ENCODE measurements around the gene RUNX1.

RUNX1 gene

DNA sequence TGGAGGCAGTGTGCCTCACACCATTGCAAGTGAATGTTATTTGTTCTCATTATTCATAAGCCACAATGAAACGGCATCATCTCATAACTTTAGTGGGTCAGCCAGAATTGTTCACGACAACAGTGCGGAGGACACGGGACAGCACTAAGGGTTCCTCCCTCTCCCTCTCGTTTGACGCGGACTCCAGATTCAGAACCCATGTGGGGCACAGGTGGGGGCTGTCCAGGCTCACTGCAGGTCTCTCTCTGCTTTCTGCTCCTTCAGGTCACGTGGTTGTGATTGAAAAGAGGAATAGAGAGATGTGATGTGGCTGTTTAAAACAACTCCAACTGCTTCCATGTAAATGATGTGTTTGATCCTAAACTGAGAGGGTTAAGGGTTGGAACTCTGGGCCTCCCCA is 13.5 kb downstream of the RUNX1 start:
- no peak for DNase-seq

- no peak for DNase-seq
These were observed 14.0 kb downstream of the RUNX1 start for GRCh38 chr21:35035116-35035515.

DNA sequence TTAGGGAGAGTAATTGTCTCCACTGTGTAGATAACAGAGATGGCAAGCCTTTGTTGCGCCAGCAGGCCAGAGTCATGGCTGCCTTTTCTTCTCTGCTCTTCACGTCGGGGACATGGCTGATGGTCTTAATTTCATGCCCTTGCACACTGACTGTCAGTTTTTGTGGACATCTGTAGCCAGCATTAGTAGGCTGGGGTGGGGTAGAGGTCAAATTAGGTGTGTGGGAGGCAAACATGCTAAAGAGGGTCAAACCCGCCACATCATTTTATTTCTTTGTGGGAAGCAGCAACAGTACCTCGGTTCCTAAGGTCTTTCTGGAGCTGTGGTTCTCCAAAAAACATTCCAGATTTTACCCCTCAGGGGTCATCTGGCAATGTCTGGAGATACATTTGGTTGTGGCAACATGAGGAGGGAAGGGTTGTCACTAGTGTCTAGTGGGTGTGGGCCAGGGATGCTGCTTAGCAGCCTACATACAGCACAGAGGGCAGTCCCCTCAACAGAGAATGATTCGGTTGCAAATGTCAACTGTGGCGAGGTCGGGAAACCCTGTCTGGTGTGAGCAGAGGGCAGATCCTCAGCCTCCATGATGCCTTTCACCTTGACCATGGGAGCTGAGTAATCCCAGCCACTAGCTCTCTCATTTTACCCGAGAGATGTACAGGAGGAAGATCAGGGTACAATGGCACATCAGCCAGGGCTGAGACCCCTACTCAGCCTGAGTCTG is 14.7 kb downstream of the RUNX1 start:
- DNase-seq, result no peak

DNA sequence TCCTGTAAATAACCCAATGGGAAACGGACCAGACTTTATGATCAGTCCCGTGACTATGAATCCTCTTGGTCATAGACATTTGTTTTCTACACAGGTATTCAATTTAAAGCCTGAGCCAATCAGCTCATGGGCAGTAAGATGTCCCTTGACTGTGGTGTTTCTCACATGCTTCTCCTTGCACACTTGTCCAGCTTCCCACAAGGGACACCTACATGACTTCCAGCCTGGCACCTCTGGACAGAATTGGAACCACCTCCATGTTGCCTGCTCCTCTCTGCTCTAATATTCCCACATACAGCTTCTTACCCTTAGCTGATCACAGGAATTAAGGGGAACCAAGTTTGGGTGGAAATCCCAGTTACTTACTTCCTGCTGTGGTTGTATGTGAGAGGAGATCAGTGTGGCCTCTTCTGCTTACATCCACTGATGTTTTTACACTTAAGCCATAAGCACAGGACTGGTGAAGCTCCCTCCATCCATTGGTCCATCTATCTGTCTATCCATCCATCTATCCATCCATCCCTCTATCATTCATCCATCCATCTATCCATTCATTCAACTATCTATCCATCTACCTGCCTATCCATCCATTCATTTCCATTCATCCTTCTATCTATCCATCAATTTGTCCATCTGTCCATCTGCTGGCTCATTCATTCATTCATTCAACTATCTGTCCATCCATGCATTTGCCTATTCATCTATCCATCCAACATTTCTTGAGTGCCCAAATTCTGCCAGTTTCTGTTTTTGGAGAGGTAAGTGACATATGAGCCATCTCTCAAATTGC is 16.4 kb downstream of the RUNX1 start:
- DNase-seq, result no peak

DNA sequence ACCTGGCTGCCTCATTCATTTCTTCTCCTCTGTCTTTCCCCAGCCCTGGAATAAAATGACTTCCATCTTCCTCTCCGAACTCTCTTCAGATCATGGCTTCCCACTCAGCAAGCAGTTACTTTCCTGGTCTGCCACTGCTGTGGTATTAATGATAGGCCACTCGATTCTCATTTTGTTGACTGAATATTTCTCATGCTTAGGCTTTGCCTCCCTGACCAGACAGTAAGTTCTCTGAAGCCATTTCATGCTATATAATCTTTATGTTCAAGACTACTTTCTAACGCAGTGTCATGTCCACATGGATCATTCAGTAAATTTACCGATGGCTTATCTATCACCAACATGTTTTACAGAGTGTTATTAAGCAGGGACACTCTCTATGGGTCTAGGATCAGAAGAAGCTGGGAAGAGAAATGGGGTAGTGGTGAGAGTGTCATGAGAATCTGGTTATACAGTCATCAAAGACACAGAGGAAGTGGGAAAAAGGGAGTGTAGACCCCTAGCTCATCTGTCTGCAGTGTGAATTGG is 20.6 kb downstream of the RUNX1 start:
- DNase-seq, result no peak

DNA sequence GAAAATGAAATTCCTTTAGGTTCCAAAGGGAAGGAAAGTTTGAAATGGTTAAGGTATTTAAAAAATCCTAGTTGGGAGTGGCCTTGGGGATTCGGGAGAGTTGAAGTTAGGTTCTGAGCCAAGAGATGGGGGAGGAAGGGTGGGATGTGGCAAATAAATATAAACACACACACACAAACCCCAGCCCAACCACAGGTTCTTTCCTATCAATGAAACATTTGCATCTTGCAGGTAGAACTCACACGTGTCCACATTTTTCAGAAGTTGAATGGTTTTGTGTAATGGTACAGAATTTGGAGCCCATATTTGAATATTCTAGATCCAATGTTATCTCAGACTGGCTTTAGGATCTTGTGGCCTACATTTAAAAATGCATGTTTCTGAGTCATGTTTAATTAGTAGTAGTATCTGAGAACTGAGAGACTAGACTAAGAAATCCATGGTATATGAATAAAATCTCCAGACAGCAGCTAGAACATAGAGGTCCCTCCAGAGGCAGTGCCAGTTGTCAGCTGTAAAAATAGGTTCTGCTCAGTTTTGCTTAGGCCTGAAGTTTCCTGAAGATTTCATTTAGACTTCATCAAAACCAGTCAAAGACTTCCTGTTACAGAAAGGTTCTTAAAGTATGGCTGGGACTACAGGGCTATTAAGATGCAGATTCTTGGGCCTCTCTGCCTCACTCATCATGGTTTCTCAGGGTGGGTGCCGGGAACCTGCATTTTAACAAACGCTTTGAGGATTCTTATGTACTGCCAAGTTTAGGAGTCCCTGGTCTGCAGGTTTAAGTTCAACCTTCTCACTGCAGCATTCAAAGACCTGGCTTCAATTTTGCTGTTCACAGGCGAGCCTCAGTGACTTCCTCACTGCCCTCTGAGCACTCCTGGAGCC is 21.3 kb downstream of the RUNX1 start:
- no peak for DNase-seq

- no peak for DNase-seq
These were observed 22.2 kb downstream of the RUNX1 start for GRCh38 chr21:35026617-35027562.

DNA sequence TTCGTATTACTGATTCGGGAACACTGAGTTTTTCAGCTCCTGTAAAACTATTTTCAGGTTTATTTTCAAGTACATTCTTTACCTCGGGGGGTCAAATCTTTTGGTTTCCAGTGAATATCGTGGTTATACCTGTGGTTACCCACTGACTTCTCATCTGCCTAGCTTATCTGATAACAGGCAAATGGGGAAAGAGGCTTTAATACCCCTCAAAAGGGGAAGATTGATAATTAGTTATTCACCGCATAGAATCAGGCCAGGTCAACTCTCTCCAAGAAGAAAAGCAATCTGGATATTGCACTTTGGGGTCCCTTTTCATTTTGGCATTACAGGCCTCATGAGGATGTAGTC is 23.0 kb downstream of the RUNX1 start:
- no peak for DNase-seq

GRCh38 chr21:35025206-35026152 is 23.6 kb downstream of the RUNX1 start:
- no peak for DNase-seq

GRCh38 chr21:35024513-35024912 is 24.6 kb downstream of the RUNX1 start:
- no peak for DNase-seq

DNA sequence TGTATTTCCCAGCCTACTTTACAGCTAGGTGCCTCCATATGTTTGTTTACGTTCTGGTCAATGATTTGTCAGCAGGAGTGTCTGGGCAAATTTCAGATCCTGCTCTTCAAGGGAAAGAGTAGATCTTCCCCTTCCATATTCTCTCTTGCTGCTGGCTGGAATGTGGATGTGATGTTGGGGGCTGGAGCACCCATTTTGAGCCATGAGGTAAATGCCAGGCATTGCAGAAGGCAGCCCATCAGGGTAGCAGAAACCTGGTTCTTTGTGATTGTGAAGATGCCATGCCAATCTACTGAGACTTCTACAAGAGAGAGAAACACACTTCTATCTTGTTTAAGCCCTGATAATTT is 25.1 kb downstream of the RUNX1 start:
- DNase-seq, result no peak

DNA sequence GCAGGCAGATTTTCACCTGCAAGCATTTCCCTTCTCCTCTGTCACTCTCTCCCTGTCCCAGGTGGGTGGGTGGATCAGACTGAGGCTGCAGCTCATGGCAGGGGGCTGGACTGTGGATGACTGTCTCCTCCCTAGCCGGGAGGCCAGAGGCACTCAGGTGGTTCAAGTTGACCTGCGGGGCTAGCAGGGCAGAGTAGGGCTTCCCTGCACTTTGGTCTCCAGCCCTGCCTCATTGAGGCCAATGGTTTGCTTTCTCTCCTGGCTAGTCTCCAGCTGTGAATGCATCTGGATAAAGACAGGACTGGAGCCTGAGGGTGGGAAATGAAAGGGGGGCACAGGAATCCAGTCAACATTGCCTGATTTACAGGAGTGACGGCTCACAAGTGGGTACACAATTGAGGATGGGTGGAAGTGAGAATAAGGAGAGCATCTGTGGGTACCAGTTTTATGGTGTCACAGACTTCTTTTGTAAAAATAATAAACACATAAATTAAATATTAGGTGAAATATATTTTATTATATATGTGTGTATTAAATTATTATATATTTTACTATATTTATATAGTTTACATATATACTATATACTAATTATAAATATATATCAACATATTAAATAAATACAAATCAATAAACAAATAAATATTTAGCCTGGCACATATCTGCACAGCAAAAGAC is 25.6 kb downstream of the RUNX1 start:
- no peak for DNase-seq

DNA sequence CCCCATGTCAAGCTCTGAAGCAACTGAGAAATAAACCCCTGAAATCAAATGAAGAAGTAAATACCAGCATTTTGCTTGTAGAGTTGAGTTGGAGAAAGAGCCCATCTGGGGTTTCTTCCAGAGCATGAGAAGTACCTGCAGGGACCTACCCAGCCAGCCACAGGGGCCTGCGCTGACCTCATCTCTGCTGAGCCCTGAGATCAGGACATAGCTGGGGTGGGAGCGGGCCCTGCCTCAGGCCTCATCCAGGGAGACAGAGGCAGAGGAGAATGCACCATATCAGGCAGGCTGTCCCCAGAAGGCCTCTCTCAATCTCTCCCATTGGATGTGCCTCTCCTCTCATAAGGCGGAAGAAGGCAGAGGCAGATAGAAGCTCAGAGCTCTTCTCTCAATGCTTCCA is 27.6 kb downstream of the RUNX1 start:
- DNase-seq, result no peak

DNA sequence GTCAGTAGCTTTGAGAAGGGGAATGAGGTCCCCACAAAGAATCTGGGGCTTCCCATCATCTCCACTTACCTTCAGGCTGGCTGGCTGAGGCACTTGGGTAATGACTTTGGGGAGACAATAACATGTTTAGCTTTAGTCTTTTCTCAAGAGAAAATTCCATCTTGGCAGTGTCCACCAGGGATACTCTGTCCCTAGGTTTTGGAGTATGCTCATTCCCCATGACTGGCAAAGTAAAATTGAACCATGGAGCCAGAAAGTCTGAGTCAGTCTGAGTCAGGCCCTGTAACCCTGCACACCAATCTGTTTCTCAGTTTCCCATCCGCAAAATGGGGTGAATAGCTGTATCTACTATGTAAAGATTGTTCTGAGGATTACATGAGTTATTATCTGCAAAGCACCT is 28.2 kb downstream of the RUNX1 start:
- no peak for DNase-seq

DNA sequence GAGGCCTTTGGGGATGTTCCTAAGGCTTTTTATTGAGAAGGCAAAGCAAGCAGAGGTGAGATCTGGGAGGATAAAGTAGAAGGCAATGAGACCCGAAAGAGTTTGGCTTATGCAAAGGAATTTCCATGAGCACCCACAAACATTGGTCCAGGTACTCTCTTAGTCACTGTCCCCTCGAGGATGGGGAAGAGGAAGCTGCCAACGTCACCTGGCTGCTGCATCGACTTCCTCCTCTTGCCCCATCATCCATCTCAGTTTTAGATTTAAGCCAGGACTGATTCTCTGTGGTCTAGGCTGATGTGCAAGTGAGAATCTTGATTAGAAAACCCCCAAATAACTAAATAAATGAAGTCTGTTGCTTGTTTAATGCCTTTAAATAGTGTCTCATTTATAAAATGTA is 28.7 kb downstream of the RUNX1 start:
- no peak for DNase-seq

DNA sequence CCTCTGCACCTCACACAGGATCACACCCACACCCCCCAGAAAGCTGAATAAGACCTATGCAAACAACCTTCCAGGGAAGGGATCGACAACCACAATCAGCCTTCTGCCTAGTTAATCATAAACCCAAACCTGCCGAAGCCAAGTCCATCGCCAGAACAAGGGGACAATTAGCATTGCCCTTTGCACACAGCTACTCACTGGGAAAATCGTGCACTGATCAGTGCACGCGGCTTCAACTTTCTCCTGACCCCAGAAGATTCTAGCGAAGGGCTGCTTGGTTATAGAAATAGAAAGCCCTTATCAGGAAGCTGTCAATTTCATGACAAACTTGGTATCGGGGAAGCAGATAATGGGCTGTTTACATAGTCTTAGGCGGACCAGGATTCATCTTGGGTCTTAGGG is 29.5 kb downstream of the RUNX1 start:
- no peak for DNase-seq

DNA sequence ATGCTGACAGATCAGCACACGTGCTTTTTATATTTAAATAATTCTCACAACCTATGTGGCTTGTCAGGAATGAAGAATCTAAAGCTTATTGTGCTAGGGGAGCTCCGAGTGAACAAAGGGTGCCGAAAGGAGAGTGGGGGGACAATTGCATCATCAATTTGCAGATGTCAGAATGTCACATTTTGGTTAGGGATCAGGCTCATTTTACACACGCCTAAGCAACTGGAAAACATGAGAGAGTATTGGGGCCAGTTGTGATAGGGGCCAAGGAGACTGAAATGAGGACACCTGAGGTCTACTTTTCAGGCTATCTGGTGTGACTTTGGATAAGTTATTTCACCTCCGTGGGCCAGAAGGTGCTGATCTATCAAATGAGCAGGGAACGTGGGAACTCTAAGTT is 31.8 kb downstream of the RUNX1 start:
- DNase-seq, result no peak

DNA sequence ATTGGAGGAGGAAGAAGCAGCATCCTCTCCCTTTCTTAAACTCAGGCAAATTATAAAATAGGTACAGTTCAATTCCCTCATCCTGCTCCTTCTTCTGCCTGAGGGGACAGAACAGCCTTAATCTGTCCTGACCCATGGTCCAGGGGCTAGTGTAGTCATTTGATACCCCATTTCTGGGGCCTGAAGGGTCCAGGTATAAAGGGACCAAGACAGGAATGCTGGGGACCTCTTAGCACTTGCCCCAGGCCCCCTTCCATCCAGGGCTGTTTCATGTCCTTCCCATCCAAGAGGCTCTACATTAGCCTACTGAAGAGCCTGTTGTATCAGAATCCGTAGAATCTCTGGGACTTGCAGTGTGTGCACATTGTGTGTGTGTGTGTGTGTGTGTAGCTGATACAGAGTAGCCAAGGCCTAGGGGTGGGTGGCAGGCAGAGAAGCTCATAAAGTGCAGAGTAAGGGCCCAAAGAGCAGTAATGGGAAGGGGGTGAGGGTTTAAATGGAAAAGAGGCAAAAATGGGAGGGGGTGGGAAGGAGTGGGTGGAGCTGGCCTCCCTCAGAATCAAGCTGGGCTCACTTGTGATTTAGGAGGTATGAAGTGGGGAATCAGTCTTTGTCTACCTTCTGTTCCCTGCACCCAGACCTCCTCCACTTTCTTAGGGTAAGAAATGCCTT is 32.4 kb downstream of the RUNX1 start:
- no peak for DNase-seq

DNA sequence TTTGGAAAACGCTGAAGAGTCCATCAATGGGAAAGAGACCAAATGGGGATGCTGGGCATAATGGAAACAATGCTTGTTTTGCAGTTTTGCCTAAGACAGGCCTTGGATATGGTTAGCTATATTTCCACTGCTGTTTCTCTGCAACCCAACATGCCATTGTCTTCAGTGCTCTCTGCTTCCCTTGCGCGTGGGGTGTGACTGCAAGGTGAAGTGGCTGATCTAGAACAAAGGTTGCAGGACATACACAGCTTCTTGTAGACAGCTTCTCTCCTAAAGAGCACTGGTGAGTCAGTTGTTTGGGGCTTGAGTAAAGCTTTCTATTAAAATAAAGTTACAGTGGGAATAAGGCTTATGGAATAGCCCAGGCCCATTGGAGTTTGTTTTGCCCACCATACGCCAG is 33.0 kb downstream of the RUNX1 start:
- no peak for DNase-seq

- DNase-seq, result no peak
These were observed 33.6 kb downstream of the RUNX1 start for GRCh38 chr21:35015435-35016024.

All from NCI-H2171 treated with DMSO at 0.1 percent for 48 hours (cell line).